Myocyte (in vitro differentiated cells): Measurements from ENCODE around the gene SORL1. TPM values are rescaled to one million over a fixed set of nuclear protein-coding genes. Genes with fewer than 3 reads are reported as not detected.

Experiments used
- DNase-seq: peaks from one replicate; pipeline ENCODE4 v3.0.0-alpha.2; 2012; ENCODE audit warnings: low read depth
- total RNA-seq: library from RNA; depleted of rRNA; stranded (reverse); fragments of >200 nt; gene quantifications from 2 replicates; pipeline ENCODE4 v1.2.3, GENCODE V29; 2014

Gene SORL1
- total RNA-seq, 1 donor from 2014 or later = 0.29 TPM

- no peak for DNase-seq
Measured at GRCh38 chr11:121452609-121453150, 566 bp downstream of the SORL1 start, which contains the start of gene SORL1-AS1. Gene SORL1-AS1 (minus strand): TSS chr11:121452967.

GRCh38 chr11:121453589-121454299 is 1.6 kb downstream of the SORL1 start:
- DNase-seq = no peak

GRCh38 chr11:121455115-121455514 is 3.0 kb downstream of the SORL1 start:
- DNase-seq = no peak

- DNase-seq = no peak
Measured at GRCh38 chr11:121456151-121456550, 4.0 kb downstream of the SORL1 start.

- DNase-seq = no peak
Measured at GRCh38 chr11:121456816-121457431, 4.8 kb downstream of the SORL1 start.

GRCh38 chr11:121458551-121458950 is 6.4 kb downstream of the SORL1 start:
- DNase-seq = no peak

GRCh38 chr11:121459413-121460017 is 7.4 kb downstream of the SORL1 start:
- no peak for DNase-seq

- DNase-seq = no peak
Measured at GRCh38 chr11:121460941-121461514, 8.9 kb downstream of the SORL1 start.

- DNase-seq = no peak
Measured at GRCh38 chr11:121461843-121462242, 9.7 kb downstream of the SORL1 start.

- DNase-seq = no peak
Measured at GRCh38 chr11:121463689-121464335, 11.7 kb downstream of the SORL1 start.

- peak; percentile 87 for DNase-seq
Measured at GRCh38 chr11:121464352-121464946, 12.3 kb downstream of the SORL1 start.

- DNase-seq = no peak
Measured at GRCh38 chr11:121465709-121466062, 13.6 kb downstream of the SORL1 start.

- peak; percentile 85 for DNase-seq
Measured at GRCh38 chr11:121466063-121466794, 14.1 kb downstream of the SORL1 start.

- DNase-seq = no peak
Measured at GRCh38 chr11:121467471-121467870, 15.4 kb downstream of the SORL1 start.

GRCh38 chr11:121467965-121468364 is 15.9 kb downstream of the SORL1 start:
- no peak for DNase-seq

GRCh38 chr11:121469910-121470309 is 17.8 kb downstream of the SORL1 start:
- DNase-seq = no peak

GRCh38 chr11:121471167-121471566 is 19.1 kb downstream of the SORL1 start:
- no peak for DNase-seq

- DNase-seq = no peak
Measured at GRCh38 chr11:121472312-121472711, 20.2 kb downstream of the SORL1 start.

GRCh38 chr11:121473064-121473777 is 21.1 kb downstream of the SORL1 start:
- no peak for DNase-seq

GRCh38 chr11:121474680-121475079 is 22.6 kb downstream of the SORL1 start:
- DNase-seq = no peak
